Astrocyte of the cerebellum (primary cell): Measurements from ENCODE around the gene HMG20B.
"Not testable (repeated sequence)": the region's sequence is repeated elsewhere in the genome, so short reads cannot be mapped to it uniquely, and the experiment has no call there.

Experiments
- DNase-seq: peaks from one replicate; pipeline ENCODE4 v3.0.0-alpha.2; 2011; ENCODE audit warnings: low read depth
- H3K4me3 ChIP-seq: 2 replicates; pipeline ENCODE4 v1.5.1; 2011; ENCODE audit warnings: mild to moderate bottlenecking, low read depth, low read length, moderate library complexity
- CTCF ChIP-seq: IDR thresholded peaks from 2 replicates; pipeline ENCODE4 v1.5.1; 2012; ENCODE audit warnings: low read length, low read depth, moderate library complexity, mild to moderate bottlenecking; ENCODE audit errors: missing control alignments
- in situ Hi-C: cut with HindIII; loops from 2 replicates; pipeline ENCODE4 v1.10.0; 2017; ENCODE audit warnings: low sequenced_read_pairs

The HMG20B gene

DNA sequence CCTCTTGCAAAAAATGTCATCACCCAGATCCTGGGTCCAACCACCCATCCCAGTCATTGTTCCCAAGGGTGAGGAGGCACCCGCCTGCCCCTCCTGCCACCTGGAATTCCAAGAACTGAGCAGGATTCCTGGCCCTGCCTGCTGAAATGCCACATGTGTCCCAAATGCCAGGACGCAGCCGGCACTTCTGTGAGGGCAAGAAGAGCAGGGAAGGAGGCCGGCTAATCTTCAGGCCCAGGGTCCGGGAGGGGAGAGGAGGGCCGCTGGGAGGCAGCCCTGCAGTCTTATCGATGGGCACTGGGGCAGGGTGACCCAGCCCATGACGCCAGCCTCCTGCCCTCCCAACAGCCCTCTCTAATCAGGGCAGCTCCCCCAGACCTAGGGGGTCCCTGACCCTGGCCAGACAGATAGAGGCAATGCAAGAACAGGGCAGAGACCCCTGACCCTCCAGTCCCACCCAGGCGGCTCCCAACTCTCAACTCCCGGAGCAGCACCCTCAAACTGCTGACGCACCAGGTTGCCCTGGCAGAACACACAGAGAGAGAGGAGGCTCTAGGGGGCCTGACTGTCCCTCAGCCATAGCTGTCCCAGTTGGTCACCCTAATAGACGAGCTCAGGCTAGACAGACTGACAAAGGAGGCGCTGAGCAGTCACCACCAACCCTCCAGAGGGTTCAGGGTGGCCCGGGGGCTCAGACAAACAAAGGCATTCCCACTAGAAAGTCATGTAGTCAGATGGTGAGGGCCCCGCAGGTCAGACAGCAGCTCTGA is 16.9 kb upstream of the HMG20B start:
- in situ Hi-C loops, result no loop called here
- no peak for DNase-seq
- peak overlapping the region; percentile 69 for H3K4me3 ChIP-seq
- TF ChIP-seq CTCF, result no peak

GRCh38 chr19:3556423-3556977 is 16.2 kb upstream of the HMG20B start:
- TF ChIP-seq CTCF, result no peak
- DNase-seq, result no peak
- in situ Hi-C loops, result no loop called here
- H3K4me3 ChIP-seq, result peak overlapping the region; percentile 69

GRCh38 chr19:3556978-3557460 is 15.7 kb upstream of the HMG20B start:
- DNase-seq, result no peak
- in situ Hi-C loops, result no loop called here
- H3K4me3 ChIP-seq, result peak overlapping the region; percentile 69
- no peak for TF ChIP-seq CTCF

GRCh38 chr19:3557461-3558248 is 15.1 kb upstream of the HMG20B start, which contains the start of gene MFSD12:
Gene MFSD12 (minus strand): TSS chr19:3557586. CDS start chr19:3557403, 183 bp downstream.
- peak within 1 kb of the TSS; percentile 69 for H3K4me3 ChIP-seq
- peak; percentile 73 for DNase-seq
- in situ Hi-C loops, result no loop called here
- no peak for TF ChIP-seq CTCF

DNA sequence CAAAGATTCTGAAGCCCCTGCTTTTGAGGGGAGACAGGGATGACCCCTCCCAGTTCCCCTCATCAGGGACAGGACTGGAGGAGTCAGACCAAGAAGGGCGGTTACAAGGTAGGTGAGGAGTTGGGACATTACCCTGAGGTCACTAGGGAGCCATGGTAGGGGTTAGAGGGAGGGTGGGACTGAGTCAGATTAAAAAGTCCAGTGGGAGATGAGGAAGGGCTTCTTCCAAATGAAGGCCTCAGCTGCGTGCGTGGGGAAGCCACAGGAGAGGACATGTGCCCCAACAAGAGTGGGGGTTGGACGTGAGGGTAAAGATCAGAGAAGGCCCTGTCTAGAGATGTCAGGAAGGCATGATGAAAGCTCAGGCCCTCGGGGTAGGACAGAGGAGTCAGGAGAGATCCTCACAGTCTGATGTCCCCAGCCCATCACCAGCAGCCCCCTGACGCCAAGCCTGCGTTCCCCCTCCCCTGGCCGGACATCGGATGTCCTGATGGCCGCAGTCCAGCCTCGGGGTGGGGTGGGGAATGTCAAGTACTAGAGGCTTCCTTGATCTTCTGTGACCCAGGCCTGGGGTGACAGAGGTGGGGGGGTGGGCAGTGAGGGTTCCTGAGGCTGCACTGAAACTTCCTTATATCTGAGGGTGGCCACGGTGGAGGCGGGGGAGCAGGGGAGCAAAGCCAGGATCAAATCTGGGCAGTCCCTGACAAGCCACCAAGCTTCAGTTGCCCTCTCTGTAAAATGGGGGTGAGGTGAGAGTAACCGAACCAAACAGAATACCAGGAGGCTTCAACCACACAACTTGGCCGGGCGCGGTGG is 8.8 kb upstream of the HMG20B start:
- in situ Hi-C loops, result no loop called here
- no peak for DNase-seq
- TF ChIP-seq CTCF, result no peak
- no peak overlapping the region for H3K4me3 ChIP-seq

DNA sequence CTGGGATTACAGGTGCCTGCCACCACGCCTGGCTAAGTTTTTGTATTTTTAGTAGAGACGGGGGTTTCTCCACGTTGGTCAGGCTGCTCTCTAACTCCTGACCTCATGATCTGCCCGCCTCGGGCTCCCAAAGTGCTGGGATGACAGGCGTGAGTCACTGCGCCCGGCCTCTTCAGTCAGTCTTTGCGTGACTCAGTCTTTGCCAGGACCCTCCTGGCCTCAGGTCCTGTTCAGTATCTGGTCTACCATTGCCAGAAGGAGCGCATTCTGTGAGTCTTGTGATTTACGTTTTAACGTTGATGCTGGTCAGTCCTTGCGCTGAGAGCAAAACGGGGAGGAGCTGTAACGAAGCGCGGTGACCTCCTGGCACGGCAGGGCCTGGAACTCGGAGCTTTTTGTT is 7.6 kb upstream of the HMG20B start:
- in situ Hi-C loops, result no loop called here

GRCh38 chr19:3570042-3570441 is 2.7 kb upstream of the HMG20B start:
- DNase-seq, H3K4me3 ChIP-seq, in situ Hi-C loops: not testable (repeated sequence)

More for the DNA sequence above, 7.6 kb upstream of the HMG20B start:
- no peak for TF ChIP-seq CTCF
- no peak overlapping the region for H3K4me3 ChIP-seq
- no peak for DNase-seq
